Daoy (cell line): Measurements from ENCODE around the gene SLAIN1. TPM values are rescaled to one million over a fixed set of nuclear protein-coding genes. Genes with fewer than 3 reads are reported as not detected.
A peak's percentile ranks its signal among the peaks of the same experiment; 100 is the strongest.
"Not testable (repeated sequence)": the region's sequence is repeated elsewhere in the genome, so short reads cannot be mapped to it uniquely, and the experiment has no call there.

Experiments used
- DNase-seq: peaks from one replicate; pipeline ENCODE4 v3.0.0-alpha.2; 2015; ENCODE audit warnings: low read depth
- total RNA-seq: library from RNA; depleted of rRNA; stranded (reverse); fragments of >200 nt; shearing (Covaris generic); gene quantifications from 2 replicates; pipeline ENCODE4 v1.2.3, GENCODE V29; 2014; rRNA removed

SLAIN1 gene
- 6.7 and 7.2 TPM in 2 replicates for total RNA-seq

DNA sequence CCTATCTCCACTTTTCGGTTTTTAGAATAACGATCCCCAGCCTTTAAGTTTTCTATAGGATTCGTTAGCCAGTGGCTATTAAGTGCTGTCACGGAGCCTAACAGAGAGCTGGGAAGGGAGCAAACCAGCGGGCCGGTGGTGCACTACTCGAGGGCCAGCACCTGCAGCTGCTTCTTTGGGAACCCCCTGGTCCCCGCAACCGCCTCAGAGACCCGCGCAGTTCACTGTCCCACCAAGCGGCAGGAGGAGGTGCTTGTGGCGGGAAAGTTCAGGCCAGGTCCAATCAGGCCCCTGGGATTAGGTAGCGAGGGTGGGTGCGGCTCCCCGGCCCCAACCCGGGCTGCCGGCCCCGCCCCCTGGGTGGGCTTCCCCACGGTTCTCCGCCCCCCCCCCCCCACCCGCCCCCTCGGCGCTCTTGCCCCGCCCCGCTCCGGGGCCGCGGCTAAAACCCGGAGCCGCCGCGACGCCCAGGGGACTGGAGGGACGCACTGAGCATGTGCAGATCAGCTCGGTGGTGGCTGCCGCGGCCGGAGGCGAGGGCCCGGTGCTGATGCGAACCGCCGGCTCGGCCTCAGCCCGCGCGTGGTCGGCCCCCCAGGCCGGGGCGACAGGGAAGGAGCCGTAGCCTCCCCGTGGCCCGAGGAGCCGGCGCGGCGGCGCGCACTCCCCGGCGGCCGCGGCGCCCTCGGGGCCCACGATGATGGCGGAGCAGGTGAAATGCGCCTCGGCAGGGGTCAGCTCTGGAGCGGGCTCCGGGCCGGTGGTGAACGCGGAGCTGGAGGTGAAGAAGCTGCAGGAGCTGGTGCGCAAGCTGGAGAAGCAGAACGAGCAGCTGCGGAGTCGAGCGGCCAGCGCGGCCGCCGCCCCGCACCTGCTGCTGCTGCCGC is at the start of gene SLAIN1:
TSS of gene SLAIN1 (plus strand) at position 471 of the 887 bp plus-strand sequence. CDS start at position 698, 227 bp downstream.
- DNase-seq = peak; percentile 85

DNA sequence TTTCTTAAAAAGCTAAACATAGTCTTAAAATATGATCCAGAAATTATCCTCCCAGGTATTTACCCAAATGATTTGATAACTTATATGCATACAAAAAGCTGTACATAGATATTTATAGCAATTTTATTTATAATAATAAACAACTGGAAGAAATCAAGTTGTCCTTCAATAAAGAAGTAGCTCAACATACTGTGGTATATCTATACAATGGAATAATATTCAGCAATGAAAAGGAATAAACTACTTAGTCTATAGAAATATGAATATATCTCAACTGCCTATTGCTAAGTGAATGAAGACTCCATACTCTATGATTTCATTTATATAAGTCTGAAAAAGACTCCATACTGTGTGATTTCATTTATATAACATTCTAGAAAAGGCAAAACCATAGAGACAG is 47.1 kb upstream of the SLAIN1 start:
- no peak for DNase-seq

DNA sequence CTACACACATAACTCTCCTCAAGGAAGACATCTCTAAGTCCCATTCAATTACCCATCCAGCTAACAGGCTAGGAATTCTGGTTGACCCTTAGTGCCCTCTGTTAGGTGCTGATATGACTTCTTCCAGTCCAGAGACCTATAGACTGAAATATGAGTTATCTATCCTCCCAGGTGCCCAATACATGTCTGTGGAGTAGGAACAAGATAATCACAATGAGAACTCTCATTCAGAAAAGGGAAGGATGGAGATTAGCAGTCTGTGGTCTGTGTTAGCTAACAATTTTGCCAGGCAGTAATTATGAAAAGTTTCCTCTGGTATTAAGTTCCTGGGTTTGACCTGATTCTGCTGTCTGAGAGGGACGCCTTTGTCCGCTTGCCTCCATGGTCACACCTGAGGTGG is 44.2 kb upstream of the SLAIN1 start:
- DNase-seq = no peak

DNA sequence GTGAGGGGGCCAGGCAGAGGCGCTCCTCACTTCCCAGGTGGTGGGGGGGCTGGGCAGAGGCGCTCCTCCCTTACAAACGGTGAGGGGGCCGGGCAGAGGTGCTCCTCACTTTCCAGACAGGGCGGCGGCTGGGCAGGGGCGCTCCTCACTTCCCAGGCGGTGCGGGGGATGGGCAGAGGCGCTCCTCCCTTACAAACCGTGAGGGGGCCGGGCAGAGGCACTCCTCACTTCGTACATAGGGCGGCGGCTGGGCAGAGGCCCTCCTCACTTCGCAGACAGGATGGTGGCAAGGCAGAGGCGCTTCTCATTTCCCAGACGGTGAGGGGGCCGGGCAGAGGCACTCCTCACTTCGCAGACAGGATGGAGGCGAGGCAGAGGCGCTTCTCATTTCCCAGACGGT is 37.5 kb upstream of the SLAIN1 start:
- DNase-seq = not testable (repeated sequence)

DNA sequence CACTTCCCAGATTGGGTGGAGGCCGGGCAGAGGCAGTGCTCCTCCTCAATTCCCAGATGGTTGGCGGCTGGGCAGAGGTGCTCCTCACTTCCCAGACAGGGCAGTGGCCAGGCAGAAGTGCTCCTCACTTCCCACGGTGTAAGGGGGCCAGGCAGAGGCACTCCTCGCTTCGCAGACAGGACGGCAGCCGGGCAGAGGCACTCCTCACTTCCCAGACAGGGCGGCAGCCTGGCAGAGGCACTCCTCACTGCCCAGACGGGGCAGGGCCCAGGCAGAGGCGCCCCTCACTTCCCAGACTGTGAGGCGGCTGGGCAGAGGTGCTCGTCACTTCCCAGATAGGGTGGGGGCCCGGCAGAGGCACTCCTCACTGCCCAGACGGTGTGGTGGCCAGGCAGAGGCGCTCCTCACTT is 36.6 kb upstream of the SLAIN1 start:
- DNase-seq = no peak

DNA sequence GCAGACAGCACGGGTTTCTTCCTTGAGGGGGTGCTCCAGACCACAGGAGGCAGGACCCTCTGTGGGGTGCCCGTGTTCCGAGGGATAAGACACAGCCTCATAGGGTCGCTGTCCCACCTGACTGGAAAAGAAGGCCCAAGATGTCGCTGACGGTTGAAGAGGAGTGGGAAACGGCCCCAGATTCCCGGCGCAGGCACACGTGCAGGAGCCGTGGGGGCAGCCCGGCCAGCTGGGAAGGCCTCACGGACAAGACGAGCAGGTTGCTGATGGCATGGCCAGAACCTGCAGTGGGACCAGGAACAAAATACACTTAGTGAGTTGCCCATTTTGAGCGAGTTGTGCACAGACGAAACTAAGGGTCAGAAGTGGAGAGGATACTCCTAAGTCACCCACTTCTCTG is 35.2 kb upstream of the SLAIN1 start:
- DNase-seq = not testable (repeated sequence)

DNA sequence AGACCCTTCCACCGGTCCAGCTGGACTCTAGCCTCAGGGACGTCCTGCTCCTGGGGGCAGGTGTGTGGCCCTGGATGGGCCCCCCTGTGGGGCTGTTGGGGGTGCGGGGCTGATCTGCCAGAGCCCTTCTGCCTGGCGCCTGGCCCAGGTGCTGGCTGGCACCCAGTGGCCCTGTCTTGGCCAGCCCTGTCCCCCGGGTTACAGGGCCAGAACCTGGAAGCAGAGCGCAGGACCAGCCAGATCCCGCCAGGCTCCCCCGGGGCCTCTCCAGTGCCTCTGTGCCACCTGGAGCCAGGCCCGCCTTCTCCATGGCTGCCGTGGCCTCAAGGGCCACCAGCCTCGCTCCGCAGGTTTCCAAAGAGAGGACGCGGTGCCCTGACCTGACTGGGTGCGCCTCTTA is 34.7 kb upstream of the SLAIN1 start:
- DNase-seq = not testable (repeated sequence)

DNA sequence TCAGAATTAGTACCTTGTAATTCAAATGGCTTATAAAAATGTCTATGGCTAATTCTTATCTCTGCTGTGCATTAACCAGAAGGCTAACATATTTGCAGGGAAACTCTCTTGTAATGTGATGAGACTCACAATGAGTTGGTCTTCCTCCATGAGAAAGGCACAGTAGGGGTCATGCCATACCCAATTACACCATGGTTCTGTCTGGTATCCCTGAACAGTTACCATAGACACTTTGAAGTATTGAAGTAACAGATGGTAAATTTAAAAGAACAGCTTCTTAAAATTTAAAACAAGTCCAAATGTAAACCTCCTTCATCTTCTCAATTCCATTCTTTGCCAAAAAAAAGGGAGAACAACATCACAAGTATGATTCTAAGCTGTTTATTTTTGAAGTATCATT is 22.6 kb upstream of the SLAIN1 start:
- DNase-seq = no peak

DNA sequence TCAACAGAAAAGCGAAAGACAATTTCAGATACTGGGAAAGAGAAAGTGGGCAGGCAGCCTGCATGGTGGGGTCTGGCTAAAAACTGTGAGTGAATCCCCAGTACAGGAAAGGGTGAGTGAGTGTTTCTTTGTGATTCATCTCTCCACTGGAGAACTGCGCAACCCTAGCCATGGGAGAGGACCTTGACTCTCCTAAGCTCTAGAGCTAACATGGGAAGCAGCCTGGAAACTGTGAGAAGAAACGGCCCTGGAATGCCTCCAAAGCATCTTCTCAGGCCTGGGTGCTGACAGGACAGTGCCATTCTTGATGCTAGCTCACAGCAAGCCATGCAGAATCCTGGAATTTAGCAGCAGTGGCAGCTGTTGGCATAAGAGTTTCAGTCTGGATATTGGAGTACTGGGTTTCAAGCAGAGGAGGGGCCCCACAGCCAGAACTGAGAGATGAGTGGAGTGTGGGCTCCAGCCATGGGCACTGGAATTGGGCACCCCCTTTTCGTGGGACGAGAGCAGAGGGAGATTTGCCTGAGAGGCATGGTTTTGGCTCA is 18.7 kb upstream of the SLAIN1 start:
- DNase-seq = no peak

DNA sequence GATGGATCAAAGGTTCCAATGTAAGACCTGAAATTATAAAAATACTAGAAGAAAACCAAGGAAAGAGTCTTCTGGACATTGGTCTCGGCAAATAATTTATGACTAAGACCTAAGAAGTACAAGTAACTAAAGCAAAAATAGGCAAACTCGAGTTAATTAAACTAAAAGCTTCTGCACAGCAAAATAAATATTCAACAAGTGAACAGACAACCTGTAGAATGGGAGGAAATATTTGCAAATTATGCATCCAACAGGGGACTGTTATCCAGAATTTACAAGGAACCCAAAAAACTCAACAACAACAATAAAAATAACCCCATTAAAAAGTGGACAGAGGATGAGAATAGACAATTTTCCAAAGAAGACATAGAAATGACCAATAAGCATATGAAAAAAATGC is 9.7 kb upstream of the SLAIN1 start:
- no peak for DNase-seq

DNA sequence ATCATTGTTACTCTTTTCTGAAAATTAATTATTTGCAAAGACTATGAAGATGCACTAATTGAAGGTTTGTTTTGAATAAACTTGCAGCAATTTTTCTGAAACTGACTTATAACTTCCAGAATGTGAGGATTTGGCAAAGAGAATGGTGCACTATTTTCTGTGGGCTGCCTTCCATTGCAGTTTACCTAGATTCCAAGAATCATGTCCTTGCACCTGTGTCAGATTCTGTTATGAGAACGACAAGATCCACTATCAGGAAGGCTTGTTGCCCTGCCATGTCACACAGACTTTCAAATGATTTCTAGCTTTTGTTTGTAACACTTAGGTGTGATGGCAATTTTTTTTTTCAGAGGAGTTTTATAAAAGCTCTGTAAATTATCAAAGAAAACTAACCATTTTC is 5.6 kb upstream of the SLAIN1 start:
- DNase-seq = no peak

DNA sequence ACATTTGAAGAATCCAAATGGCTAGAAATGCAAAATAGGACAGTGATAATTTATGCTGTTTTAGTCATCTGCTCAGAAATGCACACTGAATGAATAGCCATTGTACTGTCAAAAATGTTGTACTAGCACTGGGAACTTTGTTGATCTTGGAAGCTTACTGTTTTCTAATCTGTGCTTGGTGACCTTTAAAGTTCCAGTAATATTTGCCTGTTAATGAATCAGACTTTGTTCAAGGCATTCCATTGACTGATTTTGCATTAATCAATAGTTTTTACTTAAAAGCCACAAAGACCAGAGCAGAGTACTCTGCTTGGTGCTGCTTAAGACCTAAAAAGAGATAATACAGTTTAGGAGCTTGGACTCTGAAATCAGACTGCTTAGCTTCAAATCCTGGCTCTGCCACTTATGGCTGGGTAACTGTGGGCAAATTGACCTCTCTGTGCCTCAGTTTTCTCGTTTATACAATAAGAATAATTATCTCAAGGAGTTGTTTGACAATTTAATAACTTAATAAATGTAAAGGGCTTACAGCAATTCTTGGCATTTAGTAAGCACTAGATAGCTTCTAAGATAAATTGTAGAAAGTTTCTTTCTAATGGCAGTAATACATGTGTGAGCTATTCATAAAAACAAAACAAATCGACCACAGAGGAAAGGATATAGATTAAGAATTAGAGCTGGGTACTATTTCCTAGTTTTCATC is 4.6 kb upstream of the SLAIN1 start:
- DNase-seq = no peak

DNA sequence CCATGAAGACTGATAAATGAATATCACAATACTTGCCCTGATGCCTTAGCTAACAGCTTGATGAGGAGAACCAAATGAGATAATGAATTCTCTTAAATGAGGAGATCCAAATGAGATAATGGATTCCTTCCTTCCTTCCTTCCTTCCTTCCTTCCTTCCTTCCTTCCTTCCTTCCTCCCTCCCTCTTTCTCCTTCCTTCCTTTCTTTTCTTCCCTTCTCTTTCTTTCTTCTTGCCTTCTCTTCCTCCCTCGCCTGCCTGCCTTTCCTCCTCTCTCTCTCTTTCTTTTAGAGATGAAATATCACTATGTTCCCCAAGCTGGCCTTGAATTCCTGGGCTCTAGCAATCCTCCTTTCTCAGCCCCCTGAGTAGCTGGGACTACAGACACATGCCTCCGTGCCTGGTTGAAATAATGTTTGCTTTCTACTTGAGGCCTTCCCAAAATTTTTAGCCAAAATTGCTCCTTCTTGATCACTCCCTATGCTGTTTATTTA is 4.0 kb upstream of the SLAIN1 start:
- DNase-seq = no peak

DNA sequence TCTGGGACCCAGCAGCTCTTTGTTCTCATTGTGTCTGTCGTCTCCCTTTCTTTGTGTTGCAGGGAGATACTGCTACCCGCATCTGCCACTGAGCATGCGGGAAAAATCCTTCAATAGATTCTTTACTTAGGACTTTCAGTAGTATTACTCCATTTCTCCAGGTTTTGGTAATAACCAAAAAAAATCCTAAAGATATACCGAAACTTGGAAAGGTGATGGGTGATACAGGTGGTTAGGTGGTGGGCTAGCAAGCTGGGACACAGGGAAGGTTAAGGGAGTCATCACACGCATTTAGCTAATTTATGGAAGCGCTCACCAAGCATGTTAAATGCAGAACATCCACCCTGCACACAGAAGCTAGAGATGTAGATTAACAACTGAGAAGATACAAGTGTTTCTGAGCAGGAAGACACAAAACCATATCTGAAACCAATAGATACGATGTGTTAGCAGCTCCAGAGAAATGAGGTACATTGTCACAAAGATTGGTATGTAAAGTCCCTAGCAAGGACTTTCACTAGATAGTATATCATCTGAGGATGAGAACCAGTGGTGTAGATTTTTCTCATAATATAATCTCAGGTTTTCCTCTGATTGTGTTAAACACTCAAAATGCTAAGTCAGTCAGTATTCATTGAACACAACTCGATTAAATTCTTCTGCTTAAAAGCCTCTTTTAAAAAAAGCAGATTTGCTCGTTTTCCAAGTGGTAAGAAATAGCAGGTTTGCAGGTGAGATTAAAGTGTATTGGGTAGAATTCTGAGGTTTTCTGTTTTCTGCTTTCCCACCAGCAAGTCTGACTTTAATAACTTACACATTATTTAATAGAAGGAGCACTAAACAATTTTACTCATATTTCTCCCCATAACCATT is 1.2 kb upstream of the SLAIN1 start:
- no peak for DNase-seq

DNA sequence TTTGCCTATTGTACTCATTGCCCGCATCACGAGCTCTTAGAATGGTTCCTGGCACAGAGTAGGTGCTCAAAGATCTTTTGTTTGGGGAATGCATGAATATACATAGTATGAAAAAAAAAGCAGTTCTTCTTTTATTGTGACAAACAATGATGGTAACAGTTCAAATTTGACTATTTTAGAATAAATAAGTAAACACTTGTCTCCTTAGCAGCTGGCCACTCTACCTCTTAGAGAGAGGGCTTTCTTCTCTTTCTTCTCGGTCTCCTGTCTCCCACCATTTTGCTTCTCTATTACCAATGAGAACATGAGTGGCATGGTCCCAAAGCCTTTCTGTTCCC is 639 bp upstream of the SLAIN1 start:
- no peak for DNase-seq

DNA sequence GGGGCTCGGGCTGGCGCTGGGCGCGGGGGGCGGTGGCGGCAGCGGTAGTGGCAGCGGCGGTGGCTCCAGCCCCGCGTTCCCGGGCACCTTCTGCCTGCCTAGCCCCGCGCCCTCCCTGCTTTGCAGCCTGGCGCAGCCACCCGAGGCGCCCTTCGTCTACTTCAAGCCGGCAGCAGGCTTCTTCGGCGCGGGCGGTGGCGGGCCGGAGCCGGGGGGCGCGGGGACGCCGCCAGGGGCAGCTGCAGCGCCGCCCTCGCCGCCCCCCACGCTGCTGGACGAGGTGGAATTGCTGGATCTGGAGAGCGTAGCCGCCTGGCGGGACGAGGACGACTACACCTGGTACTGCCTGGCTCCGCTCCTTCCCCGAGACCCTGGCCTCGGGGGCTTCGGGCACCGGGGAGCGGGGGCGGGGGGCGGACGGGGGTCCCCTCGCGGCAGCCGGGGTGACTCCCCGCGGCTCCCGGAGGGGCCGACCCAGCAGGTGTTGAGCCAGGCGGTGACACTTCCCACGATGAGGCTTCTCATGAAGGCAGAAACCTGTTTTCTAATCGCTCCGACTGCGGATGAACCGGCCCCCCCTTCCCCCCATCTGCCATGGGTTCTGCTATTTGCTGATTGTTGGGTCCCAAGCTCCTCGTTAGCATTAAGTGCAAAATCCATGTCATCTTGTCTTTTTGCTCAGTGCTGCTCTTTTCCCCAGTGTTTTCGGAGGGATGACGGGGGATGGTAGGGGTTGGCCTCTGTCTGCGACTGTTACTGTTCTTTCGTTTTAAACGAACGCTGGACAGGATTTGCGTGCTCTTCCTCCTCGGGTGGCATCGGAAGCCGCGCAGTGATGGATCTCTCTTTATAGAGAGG is 943 bp downstream of the SLAIN1 start:
- peak; percentile 39 for DNase-seq

DNA sequence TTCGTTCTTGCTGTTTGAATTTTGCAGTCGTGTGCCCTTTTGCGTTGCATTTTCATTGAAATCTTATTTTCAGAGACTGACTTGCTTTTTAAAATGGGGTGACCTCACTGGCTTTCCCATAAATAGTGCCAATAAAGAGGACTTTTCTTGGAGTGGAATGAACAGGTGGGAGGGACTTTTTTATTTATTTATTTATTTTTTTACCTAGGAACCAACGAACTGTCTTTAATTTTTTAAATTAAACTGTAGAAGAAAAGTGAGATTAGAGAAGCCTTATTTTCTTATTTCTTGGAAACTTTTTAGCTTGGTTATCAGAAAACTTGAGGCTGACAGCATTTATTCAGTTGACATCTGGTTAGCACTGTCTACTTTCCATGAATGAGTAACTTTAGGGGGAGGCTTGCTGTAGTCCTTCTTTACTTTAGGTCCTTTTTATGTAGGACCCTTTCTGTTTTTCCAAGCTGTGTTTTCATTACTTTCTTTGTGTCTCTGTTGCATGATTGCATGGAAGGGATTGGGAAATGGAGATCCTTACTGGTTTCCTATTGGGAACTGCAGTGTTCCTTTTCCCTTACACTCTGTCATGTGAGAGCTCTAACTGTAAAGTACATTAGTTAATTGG is 1.7 kb downstream of the SLAIN1 start:
- DNase-seq = no peak

DNA sequence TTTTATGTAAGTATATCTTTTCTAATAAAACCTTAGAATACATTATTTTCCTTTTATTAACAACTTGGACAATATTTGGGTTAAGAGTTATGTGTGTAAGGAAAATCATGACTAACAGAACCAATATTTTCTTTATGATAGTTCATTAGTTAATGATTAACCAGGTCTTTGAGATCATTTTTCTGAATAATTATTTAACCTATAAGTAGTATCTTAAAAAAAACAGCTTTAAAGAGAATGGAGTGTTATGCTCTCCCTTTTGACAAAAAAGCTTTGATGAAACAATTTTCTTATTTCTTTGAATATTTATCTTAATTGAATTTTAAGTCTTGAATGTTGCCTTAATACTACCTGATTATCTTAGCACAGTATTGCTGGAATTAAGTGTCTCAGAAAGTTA is 3.8 kb downstream of the SLAIN1 start:
- DNase-seq = no peak

DNA sequence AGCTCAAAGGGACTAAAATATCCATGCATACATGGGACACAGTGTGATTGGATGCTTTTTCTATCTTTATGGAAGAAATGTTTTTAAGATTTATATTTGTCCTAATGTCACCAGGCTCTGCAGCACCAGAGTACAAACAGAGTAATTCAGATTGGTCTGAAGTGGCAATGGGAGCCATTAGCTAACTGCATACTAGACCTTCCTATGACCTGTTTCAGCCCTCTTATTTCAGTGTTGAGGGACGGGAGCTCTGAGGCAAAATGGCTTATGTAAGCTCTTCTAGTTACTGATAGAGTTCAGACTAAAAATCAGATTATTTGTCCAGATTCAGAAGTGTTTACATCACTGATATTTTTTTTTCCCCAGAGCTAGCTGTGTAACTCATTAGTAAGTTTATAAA is 4.9 kb downstream of the SLAIN1 start:
- no peak for DNase-seq

DNA sequence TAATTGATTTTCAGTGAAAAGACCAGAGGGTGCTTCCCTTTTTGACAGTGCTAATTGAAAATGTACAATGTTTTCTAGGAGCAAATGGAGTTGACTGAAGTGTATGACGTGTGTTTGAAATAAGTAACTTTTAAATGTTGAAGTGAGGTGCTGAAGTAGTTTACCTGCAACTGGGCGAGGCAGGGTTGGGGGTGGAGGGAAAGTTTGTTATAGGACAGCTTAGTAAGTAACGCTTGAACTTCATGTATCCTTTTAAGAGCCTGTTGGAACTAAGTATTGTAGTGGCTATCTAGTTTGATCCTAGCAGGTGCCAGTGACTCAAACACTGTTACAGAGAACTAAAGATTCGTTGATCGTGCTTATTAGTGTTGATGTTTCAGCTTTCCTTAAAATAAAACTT is 5.9 kb downstream of the SLAIN1 start:
- no peak for DNase-seq
